Activated CD4-positive, alpha-beta T cell treated with anti-CD3 and anti-CD28 coated beads, Interleukin-2, Interleukin-4, amounts not matched to agents 100 ng/mL and 50 ng/mL, durations not matched to agents 16 hours and 8 hours (primary cell): ENCODE measurements around the gene RAB36.

Source experiments
- DNase-seq: peaks from one replicate; pipeline ENCODE4 v3.0.0-alpha.2; 2020; ENCODE audit warnings: low spot score

RAB36 gene

DNA sequence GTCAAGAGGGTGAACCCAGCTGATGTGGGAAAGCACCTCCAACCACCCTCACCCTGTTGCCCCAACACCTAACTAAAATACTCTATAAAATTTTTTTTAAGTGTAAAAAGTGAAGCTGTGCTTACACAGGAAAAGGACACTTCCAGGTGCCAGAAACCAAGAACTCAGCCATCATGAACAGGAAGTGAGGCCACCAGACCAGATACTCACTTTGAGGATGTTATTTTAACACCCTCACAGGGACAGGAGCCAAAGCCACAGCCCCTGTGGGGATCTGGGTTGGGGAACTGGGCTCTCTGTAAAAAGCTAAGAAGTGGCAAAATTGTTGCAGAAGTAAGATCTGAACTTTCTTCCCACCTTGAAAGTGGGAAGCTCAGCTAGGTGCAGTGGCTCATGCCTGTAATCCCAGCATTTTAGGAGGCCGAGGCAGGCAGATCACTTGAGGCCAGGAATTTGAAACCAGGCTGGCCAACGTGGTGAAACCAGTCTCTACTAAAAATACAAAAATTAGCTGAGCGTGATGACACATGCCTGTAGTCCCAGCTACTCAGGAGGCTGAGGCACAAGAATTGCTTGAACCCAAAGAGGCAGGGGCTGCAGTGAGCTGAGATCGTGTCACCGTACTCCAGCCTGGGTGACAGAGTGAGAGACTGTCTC, 7.2 kb upstream of the RAB36 start:
- peak; percentile 51 for DNase-seq

DNA sequence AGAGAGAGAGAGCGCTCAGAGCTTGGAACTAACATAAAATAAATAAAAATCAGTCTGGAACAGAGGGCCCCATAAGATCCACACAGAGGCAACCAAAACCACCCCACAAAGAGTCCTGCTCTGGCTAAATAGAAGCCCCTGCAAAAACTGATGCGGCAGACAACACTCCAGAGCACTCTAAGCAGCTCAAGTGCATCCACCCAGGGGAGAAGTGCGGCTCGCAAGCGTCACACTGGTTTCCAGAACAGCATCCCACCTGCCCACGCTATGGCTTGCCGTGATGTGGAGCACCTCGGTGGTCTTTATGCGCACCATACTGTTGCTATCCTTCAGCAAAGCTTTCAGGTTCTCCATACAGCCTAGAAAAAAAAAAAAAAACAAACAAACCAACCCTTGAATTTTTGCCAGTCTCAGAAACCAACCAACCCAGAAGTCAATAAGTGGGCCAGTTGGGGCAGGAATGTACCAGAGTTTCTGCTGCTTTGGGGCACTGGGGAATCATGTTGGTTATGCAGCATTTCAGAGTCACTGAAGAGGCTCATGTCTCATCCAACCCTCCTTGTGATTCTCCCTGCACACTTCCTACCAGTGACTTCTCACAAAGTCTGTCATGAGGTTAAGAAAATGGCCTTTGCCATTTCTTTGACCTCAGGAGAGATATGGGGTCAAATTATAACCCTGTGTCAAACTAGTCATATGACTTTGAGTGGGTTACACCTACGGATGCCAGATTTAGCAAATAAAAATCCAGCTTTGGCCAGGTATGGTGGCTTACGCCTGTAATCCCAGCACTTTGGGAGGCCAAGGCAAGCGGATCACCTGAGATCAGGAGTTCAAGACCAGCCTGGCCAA, 6.5 kb upstream of the RAB36 start:
- no peak for DNase-seq

DNA sequence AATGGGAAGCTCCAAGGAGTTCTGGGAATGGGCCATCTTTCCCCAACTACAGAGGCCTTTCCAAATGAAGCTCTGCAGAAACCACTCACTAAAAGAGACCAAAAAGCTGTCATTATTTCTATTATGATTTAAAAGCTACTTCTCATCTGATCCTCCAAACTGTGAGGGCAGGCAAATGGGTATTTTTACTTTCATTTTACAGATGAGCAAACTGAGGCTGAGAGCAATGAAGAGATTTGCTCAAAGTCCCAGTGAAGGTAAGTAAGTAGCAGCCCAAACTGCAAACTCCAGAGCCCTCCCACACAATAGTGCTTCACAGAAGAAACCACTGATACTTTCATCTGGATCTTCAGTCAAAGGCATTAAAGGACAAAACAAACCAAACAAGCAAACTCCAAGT, 4.9 kb upstream of the RAB36 start:
- DNase-seq, result no peak

DNA sequence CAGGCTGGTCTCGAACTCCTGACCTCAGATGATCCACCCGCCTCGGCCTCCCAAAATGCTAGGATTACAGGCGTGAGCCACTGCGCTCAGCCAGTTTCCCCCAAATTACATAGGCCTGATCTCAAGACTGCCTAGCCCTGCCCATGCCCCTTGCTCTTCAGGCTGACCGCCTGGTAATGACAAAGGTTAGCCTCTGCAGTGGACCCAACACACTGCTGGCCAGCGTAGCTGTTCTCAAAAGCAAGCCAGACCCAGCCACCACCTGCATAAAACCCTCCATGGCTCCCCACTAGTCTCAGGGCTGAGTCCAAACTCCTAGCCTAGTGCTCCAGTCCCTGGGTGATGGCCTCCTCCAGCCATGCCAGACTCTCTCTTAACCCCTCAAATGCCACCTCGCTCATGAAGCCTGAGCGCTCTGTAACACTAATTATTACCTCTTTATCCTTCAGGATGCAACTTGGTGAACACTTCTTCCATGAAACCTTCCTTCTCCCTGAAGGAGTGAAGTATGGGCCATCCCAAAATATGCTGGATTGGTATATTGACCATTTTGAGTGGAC, 2.7 kb upstream of the RAB36 start:
- no peak for DNase-seq

DNA sequence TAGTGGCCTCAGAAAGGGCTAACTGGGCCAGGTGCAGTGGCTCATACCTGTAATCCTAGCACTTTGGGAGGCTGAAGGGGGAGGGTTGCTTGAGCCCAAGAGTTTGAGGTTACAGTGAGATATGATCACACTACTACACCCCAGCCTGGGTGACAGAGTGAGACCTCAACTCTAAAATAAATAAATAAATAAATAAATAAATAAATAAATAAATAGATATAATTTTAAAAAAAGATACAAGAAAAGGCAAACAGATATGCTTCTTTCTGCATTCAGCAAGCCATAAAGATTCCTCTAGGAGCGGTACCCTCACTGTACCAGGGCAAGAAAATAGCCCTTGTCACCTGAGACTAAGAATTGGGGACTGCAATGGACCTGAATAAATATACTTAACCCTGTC, 2.2 kb upstream of the RAB36 start:
- DNase-seq, result no peak

DNA sequence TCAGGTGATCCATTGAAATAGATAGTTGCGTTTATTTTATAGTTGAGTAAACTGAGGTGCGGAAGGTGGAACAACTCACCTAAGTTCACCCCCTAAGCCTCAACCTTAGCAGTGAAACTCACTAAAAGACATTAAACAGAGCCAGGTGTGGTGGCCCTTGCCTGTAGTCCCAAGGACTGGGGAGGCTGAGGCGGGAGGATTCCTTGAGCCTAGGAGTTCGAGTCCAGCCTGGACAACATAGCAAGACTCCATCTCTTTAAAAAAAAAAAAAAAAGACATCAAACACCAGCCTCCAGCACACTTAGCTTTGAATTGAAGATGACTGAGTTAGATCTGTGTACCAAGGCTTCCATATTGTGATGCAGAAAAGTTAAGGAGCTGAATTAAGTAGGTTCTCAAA, 845 bp upstream of the RAB36 start:
- DNase-seq, result no peak

DNA sequence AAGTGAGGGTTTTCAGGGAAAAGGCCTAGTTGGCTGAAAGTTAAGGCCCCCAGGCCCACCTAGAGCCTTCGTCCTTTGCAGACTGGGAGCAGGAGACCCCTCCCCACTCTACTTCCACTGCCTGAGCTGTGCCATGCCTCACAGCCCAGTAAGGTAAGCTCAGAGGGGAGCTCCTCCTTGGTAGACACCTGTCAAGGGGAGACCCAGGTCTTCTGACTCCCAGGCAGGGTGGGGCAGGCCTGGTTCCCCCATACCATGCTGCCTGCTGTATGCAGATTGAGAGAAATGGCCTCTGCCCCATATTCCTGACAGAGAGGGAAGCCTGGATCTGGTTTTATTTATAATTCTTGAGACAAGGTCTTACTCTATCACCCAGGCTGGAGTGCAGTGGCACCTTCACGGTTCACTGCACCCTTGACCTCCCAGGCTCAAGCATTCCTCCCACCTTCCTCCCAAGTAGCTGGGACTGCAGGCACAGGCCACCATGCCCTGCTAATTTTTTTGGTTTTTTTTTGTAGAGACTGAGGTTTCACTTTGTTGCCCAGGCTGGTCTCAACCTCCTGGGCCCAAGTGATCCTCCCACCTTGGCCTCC, 697 bp downstream of the RAB36 start:
- DNase-seq, result no peak

DNA sequence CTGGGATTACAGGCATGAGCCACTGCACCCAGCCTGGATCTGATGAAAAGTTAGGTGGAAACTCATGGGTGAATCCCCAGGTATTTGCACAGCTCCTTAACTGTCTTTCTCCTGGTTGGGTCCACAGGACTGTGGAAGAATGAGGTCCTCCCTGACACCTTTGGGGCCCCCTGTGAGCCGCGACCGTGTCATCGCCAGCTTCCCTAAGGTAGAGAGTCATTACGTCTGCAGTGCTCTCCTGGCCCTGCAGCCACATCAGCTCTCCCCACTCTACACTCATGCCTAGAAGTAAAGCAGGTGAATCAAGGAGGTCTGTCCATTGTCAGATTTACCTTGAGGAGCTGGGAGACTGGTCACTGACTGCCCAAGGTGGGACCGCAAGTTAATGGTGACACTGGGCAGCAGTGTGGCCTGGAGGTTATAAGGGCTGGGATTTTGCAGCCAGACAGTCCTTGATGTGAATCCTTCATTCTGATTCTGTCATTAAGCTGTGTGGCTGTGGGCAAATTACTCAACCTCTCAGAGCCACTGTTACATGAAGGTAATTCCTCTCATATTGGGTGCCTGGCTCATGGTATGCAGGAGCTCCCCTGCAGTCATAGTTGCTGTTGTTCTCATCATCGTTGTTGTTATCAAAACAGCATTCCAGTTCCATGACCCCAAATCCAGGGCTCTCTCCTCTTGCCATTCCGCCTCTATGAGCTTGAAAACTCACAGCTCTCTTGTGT, 1.4 kb downstream of the RAB36 start:
- DNase-seq, result no peak

DNA sequence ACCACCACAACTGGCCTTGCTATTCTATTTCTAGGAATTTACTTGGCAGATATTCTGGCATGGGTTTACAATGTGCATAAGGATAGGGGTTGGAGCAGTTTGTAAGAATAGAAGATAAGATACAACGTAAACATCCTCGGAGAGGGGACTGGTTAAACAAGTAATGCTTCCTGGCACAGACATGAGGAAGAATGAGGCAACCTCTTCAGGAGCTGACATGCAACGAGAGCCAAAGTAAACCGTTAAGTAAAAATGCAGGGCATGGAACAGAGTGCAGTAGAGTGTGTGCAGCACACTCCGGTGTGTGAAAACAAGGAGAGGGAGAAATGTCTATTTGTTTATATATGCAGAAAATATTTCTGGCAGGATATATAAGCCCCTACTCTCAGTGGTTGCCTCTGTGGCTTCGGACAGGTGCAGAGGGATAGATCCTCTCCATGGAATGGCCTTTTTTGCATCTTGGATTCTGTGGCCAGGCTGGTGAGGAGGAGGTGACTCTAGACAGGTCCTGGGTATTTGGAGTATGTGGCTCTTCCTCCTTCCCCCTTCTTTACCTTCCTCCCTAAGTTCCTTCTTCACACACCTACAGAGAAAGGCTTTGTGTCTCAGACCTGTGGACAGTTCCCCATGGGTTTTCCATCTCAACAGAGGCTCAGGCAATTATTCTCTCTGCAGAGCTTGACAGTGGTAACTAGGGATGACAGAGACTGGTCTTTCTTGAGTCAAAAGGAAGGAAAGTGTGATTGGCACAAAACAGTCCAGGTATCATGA, 2.5 kb downstream of the RAB36 start:
- no peak for DNase-seq

DNA sequence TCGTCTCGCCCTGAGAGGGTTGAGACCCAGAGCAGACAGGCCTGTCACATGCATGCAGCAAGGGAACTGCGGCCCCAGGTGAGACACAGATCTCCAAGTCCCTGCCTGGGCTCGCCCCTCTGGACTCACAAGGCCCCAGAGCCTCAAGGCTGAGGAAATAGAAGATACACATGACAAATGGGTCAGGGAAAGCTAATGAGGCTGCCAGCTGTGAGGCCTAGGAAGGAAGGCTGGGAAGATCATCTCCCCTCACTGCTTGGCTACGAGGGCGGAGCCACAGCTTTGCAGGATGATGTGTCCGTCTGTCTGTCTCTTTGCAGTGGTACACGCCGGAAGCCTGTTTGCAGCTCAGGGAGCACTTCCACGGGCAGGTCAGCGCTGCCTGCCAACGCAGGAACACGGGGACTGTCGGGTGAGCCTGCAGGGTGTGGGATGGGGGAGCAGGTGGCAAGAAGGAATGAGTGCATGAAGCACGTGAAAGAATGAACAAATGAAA, 4.5 kb downstream of the RAB36 start:
- no peak for DNase-seq

DNA sequence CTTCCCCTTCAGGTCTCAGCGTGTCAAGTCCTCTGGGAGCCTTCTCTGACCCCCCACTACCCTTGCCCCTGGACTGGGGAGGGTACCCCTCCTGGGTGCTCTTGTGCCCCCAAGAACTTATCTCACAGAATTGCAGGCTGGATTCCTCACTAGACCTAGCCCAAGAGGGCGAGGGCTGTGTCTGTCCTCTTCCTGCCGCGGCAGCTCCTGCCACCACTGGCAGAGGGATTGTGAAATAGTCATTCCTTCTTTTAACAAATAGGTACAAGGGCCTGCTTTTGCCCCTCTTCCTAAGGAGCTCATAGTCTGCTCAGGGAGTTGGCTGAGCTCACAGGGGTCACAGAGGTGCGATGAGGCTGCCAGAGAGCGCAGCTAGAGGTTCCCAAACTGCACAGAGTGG, 5.5 kb downstream of the RAB36 start:
- no peak for DNase-seq

DNA sequence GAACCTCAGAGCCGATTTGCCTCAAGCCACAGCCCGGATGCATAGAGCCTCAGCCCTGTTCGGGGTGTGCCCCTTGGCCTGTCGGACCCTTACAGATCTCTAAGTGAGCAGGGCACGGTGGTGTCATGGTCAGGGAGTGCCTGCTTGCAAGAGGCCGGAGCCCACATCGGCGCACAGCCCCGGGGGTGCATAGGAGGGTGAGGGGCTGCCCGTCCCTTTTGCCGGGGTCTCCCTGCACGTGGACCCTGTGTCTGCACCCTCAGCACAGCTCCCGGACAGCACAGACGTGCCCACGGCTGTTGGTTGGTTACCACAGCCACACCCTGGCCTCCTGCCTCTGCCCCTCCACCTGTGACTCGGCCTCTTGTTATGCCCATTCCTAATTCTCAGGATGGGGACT, 6.5 kb downstream of the RAB36 start:
- DNase-seq, result no peak

DNA sequence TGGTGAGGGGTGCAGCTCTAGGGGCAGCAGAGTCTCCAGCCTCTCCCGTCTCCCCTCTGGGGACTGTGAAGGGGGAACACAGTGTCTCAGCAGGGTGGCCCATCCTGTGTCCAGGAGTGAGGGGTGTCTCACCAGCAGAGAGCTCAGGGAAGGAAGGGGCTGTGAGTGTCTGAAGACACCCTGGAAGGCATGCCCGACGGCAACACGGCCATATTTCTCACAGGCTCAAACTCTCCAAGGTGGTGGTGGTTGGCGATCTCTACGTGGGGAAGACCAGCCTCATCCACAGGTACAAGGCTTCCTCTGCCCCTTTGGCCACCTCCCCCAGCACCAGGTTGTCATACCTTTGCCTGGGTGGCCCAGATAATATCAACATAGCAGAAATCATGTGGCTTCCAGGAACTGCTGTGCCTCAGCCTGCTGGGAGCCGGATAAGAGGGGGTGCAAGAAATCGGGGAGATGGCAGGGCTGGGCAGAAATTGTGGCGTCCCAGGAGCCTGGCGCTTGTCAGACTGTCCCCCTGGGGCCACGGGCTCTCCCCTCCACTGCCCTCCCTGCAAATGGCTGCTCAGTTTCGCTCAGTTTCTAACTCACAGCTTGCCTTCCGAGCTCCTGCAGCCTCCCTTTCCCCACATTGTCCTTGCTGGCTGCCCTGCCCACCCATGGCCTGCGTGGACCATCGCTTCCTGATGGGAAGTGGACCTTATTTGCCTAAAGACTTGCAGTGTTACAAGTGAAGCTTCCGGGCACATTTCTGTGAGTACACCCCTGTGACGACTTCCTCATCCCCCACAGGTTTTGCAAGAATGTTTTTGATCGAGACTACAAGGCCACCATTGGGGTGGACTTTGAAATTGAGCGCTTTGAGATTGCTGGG, 7.2 kb downstream of the RAB36 start:
- no peak for DNase-seq

DNA sequence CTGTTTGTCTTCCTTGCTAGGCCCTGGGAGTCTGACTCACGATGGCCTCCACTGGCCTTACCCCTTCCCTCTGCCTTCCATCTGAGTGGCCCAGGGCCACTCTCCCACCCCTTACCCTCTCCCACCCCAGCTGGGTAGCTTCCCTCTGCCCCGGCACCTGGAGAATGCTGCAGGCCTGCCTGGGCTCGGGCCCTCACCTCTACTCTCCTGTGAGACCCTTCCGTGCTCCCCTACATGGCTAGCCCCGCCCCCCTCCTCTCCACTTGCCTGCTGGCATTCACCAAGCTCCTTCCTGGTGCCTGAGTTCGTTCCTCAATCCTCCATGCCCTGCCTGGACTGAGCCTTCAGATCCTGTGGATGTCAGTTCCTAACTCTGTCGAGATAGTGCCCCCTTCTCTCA, 8.7 kb downstream of the RAB36 start:
- DNase-seq, result no peak

DNA sequence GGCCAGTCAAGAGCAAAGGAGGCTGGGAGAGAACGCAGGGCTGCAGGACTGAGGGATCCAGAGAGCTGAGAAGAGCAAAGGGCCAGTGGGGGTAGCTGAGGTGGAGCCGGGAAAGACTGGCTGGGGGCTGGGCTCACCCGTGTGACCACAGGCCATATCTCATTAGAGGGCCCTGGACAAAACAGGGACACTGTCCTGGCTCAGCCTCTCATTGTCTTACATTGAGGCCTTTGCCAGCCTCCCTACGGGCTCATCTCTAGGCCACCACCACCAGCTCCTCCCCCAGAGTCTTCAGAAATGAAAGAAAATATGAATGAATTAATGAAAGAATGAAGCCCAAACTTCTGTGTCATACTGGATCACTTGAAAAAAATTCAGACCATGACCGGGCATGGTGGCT, 9.2 kb downstream of the RAB36 start:
- no peak for DNase-seq

DNA sequence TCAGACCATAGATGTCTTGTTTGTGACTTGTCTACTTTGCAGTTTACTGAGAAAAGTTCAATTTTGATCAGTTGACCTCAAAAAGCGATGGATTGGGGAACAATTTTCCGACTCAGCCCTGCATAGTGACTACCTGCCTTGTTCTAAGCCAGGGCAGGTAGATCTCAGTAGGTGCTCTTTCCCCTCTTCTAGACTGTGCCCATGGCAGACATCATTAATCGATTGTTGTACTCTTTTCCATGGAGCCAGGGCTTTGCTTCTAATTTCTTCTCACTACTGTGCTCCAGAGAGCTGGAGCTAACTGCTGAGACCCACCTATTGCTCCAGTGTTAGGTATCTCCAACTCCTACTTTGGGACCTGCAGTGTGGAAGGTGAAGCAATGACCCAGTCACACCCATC, 9.9 kb downstream of the RAB36 start:
- no peak for DNase-seq

DNA sequence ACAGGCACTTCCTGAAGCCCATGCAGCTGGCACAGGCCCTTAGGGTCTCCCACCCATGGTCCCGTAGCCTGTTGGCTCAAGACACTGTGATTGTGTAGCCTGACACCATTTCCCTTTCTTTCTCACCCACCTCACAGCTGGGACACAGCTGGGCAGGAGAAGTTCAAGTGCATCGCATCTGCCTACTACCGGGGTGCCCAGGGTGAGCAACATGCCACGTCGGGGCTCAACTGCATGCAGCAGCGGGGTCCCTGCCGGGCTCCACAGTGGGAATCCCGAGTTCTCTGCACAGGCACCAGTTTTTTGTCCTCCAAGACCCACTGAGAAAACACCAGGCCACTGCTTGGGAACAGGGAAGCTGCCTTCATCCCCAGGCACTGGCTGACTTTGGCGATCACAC, 10.6 kb downstream of the RAB36 start:
- no peak for DNase-seq

DNA sequence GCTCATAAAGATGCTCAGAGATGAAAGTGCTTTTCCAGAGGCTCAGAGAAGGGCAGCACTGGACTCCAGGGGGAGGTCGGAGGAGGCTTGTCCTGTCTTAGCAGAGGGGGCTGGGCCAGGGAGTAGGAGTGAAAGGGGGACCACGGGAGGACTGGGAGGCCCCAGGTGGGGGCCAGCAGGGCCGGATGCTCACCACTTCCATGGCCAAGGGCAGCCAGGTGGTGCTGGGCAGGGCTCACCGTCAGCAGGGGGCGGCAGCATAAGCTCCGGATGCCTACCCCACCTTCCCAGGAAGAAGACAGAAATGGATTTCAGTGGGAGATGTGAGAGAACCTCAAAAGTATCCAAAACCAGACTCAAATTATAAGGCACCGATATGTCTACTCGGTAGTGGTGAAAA, 11.0 kb downstream of the RAB36 start:
- no peak for DNase-seq

DNA sequence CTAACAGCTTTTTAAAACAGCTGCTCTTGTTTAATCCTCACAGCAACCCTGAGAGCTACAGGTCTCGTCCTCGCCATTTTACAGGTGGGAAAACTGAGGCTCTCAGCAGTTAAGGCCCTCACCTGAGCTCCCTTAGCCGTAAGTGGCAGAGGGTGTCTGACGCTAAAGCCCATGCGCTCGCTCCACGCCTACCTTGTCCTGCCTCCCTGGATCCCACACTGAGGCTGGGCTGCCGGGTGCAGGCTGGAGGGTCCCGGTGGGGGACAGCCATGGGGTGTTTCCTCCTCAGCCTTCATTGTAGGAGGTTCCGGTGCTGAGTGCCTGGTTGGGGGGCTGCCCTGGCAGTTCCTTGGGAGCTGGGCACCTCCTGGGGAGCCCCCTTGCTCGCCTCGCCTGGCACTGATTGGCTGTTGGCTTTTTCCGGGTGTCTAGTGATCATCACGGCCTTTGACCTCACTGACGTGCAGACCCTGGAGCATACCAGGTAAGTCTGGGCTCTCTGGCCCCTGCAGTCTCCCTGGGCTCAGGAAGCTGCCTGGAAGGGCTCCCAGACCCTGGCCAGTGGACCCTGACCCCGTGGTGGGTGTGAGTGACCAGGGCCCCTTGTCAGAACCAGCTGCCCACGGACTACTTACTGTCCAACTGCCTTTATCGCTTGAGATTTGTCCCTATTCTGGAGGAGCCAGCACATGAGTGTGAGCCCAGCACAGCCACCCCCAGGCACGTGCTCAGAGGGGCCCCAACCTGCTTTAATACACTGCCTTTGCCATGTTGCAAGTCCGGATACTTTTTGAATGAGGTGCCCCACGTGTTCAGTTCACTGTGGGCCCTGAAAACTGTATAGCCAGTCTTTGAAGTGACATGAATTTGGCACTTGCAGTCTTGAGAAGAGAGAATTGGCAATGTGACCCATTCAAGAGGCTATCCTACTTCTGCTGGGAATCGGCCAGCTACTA, 12.6 kb downstream of the RAB36 start:
- no peak for DNase-seq
